ENCODE measurements around the gene SPTLC2.
A peak's percentile ranks its signal among the peaks of the same experiment; 100 is the strongest.

Gene SPTLC2

GRCh38 chr14:77485901-77486678 lies 130.3 kb downstream of the SPTLC2 start:
- H3K27ac Mint-ChIP-seq: no peak overlapping the region
- H3K9me3 Mint-ChIP-seq: no peaks in the 10 kb centered on the region
- no peaks in the 10 kb centered on the region for H3K4me1 Mint-ChIP-seq (ENCODE audit: low read depth)
- DNase-seq (ENCODE audit: low spot score): no peak
- H3K4me3 Mint-ChIP-seq: no peak overlapping the region
- H3K27me3 Mint-ChIP-seq (ENCODE audit: low read depth): no peaks in the 10 kb centered on the region
- no peaks in the 10 kb centered on the region for H3K36me3 Mint-ChIP-seq (ENCODE audit: low read depth)

- no peaks in the 10 kb centered on the region for H3K27me3 Mint-ChIP-seq (ENCODE audit: low read depth)
- H3K4me1 Mint-ChIP-seq (ENCODE audit: low read depth): no peaks in the 10 kb centered on the region
- no peak overlapping the region for H3K27ac Mint-ChIP-seq
- DNase-seq (ENCODE audit: low spot score): no peak
- H3K36me3 Mint-ChIP-seq (ENCODE audit: low read depth): no peaks in the 10 kb centered on the region
- no peaks in the 10 kb centered on the region for H3K9me3 Mint-ChIP-seq
- no peak overlapping the region for H3K4me3 Mint-ChIP-seq
Measured at GRCh38 chr14:77485256-77485655, 131.2 kb downstream of the SPTLC2 start.

GRCh38 chr14:77482422-77482821 lies 134.0 kb downstream of the SPTLC2 start:
- Mint-ChIP-seq H3K27me3 (ENCODE audit: low read depth) (no peaks in the 10 kb centered on the region), H3K27ac (no peak overlapping the region), H3K4me3 (no peak overlapping the region), H3K4me1 (ENCODE audit: low read depth) (no peaks in the 10 kb centered on the region), H3K9me3 (no peaks in the 10 kb centered on the region), H3K36me3 (ENCODE audit: low read depth) (no peaks in the 10 kb centered on the region)
- no peak for DNase-seq (ENCODE audit: low spot score)

- Mint-ChIP-seq H3K36me3 (ENCODE audit: low read depth) (no peaks in the 10 kb centered on the region), H3K27me3 (ENCODE audit: low read depth) (no peaks in the 10 kb centered on the region), H3K4me1 (ENCODE audit: low read depth) (no peaks in the 10 kb centered on the region), H3K4me3 (no peak overlapping the region), H3K9me3 (no peaks in the 10 kb centered on the region), H3K27ac (no peak overlapping the region)
- DNase-seq (ENCODE audit: low spot score): no peak
Measured at GRCh38 chr14:77478796-77479195, 137.6 kb downstream of the SPTLC2 start.

- no peak for DNase-seq (ENCODE audit: low spot score)
- no peaks in the 10 kb centered on the region for H3K27me3 Mint-ChIP-seq (ENCODE audit: low read depth)
- no peak overlapping the region for H3K27ac Mint-ChIP-seq
- H3K36me3 Mint-ChIP-seq (ENCODE audit: low read depth): no peaks in the 10 kb centered on the region
- no peaks in the 10 kb centered on the region for H3K4me1 Mint-ChIP-seq (ENCODE audit: low read depth)
- H3K4me3 Mint-ChIP-seq: no peak overlapping the region
- no peaks in the 10 kb centered on the region for H3K9me3 Mint-ChIP-seq
Measured at GRCh38 chr14:77478029-77478428, 138.4 kb downstream of the SPTLC2 start.

GRCh38 chr14:77475432-77476115 lies 140.9 kb downstream of the SPTLC2 start:
- DNase-seq (ENCODE audit: low spot score): no peak
- Mint-ChIP-seq H3K4me3 (no peak overlapping the region), H3K9me3 (no peaks in the 10 kb centered on the region), H3K27me3 (ENCODE audit: low read depth) (no peaks in the 10 kb centered on the region), H3K4me1 (ENCODE audit: low read depth) (no peaks in the 10 kb centered on the region), H3K36me3 (ENCODE audit: low read depth) (no peaks in the 10 kb centered on the region), H3K27ac (no peak overlapping the region)

- no peaks in the 10 kb centered on the region for H3K27me3 Mint-ChIP-seq (ENCODE audit: low read depth)
Measured at GRCh38 chr14:77474479-77475177, 141.8 kb downstream of the SPTLC2 start.

GRCh38 chr14:77473921-77474320 lies 142.5 kb downstream of the SPTLC2 start:
- Mint-ChIP-seq H3K4me3 (no peak overlapping the region), H3K27me3 (ENCODE audit: low read depth) (no peaks in the 10 kb centered on the region), H3K9me3 (no peaks in the 10 kb centered on the region), H3K36me3 (ENCODE audit: low read depth) (peaks cover 8% of the 10 kb centered on the region), H3K4me1 (ENCODE audit: low read depth) (no peaks in the 10 kb centered on the region), H3K27ac (no peak overlapping the region)
- no peak for DNase-seq (ENCODE audit: low spot score)

More at GRCh38 chr14:77474479-77475177, 141.8 kb downstream of the SPTLC2 start:
- Mint-ChIP-seq H3K36me3 (ENCODE audit: low read depth) (peaks cover 1% of the 10 kb centered on the region), H3K4me3 (no peak overlapping the region), H3K4me1 (ENCODE audit: low read depth) (no peaks in the 10 kb centered on the region), H3K27ac (no peak overlapping the region), H3K9me3 (no peaks in the 10 kb centered on the region)
- DNase-seq (ENCODE audit: low spot score): no peak

GRCh38 chr14:77470224-77470870 lies 146.1 kb downstream of the SPTLC2 start:
- H3K4me1 Mint-ChIP-seq (ENCODE audit: low read depth): no peaks in the 10 kb centered on the region
- H3K27ac Mint-ChIP-seq: no peak overlapping the region
- H3K9me3 Mint-ChIP-seq: no peaks in the 10 kb centered on the region
- H3K36me3 Mint-ChIP-seq (ENCODE audit: low read depth): peaks cover 28% of the 10 kb centered on the region
- DNase-seq (ENCODE audit: low spot score): no peak
- no peak overlapping the region for H3K4me3 Mint-ChIP-seq
- no peaks in the 10 kb centered on the region for H3K27me3 Mint-ChIP-seq (ENCODE audit: low read depth)

- Mint-ChIP-seq H3K4me3 (no peak overlapping the region), H3K9me3 (no peaks in the 10 kb centered on the region), H3K36me3 (ENCODE audit: low read depth) (peaks cover 36% of the 10 kb centered on the region), H3K27ac (no peak overlapping the region), H3K27me3 (ENCODE audit: low read depth) (no peaks in the 10 kb centered on the region), H3K4me1 (ENCODE audit: low read depth) (no peaks in the 10 kb centered on the region)
- DNase-seq (ENCODE audit: low spot score): no peak
Measured at GRCh38 chr14:77469539-77469938, 146.9 kb downstream of the SPTLC2 start.

GRCh38 chr14:77469067-77469505 lies 147.4 kb downstream of the SPTLC2 start:
- H3K36me3 Mint-ChIP-seq (ENCODE audit: low read depth): peaks cover 39% of the 10 kb centered on the region
- DNase-seq (ENCODE audit: low spot score): no peak
- H3K9me3 Mint-ChIP-seq: no peaks in the 10 kb centered on the region
- no peak overlapping the region for H3K27ac Mint-ChIP-seq
- no peak overlapping the region for H3K4me3 Mint-ChIP-seq
- no peaks in the 10 kb centered on the region for H3K27me3 Mint-ChIP-seq (ENCODE audit: low read depth)
- H3K4me1 Mint-ChIP-seq (ENCODE audit: low read depth): no peaks in the 10 kb centered on the region

GRCh38 chr14:77467801-77468200 lies 148.6 kb downstream of the SPTLC2 start:
- Mint-ChIP-seq H3K36me3 (ENCODE audit: low read depth) (peaks cover 46% of the 10 kb centered on the region), H3K9me3 (no peaks in the 10 kb centered on the region), H3K27me3 (ENCODE audit: low read depth) (no peaks in the 10 kb centered on the region), H3K4me1 (ENCODE audit: low read depth) (no peaks in the 10 kb centered on the region), H3K4me3 (no peak overlapping the region), H3K27ac (no peak overlapping the region)
- DNase-seq (ENCODE audit: low spot score): no peak

GRCh38 chr14:77459072-77459723 lies 157.2 kb downstream of the SPTLC2 start:
- Mint-ChIP-seq H3K4me1 (ENCODE audit: low read depth) (peaks cover 24% of the 10 kb centered on the region), H3K9me3 (no peaks in the 10 kb centered on the region), H3K36me3 (ENCODE audit: low read depth) (peaks cover 39% of the 10 kb centered on the region), H3K4me3 (peak overlapping the region; percentile 97), H3K27me3 (ENCODE audit: low read depth) (no peaks in the 10 kb centered on the region), H3K27ac (peak overlapping the region; percentile 97)
- peak; percentile 60 for DNase-seq (ENCODE audit: low spot score)
